ENCODE results near the gene VPS54. TPM values are rescaled to one million over a fixed set of nuclear protein-coding genes. Genes with fewer than 3 reads are reported as not detected.

VPS54 gene
- total and polyA plus RNA-seq, 4 donors, result 4.5 to 25.1 (median 13.3) TPM

GRCh38 chr2:64023485-64024258, 4.4 kb upstream of the VPS54 start:
- peaks cover 3 to 23% (median 16%) of the 10 kb centered on the region in 4 donors for H3K4me1 ChIP-seq (ENCODE audit: control insufficient read depth in 4 of 4, insufficient read depth in 4 of 4, low read length in 3 of 4)
- no peaks in the 10 kb centered on the region for H3K27me3 ChIP-seq (ENCODE audit: control insufficient read depth in 4 of 4, insufficient read depth in 4 of 4, low read length in 3 of 4)
- no peaks in the 10 kb centered on the region for H3K36me3 ChIP-seq (ENCODE audit: control insufficient read depth in 4 of 4, insufficient read depth in 3 of 4, low read depth in 1 of 4, low read length in 3 of 4)
- peak overlapping the region; percentile 63 to 64 for H3K27ac ChIP-seq (ENCODE audit: low read depth in 1 of 2, low read length in 2 of 2)
- no peak overlapping the region for H3K9ac ChIP-seq (ENCODE audit: low read depth in 1 of 2, low read length in 2 of 2)
- no peaks in the 10 kb centered on the region for H3K9me3 ChIP-seq (ENCODE audit: control insufficient read depth in 4 of 4, low read length in 3 of 4)
- no peak for DNase-seq (ENCODE audit: low spot score)
- no peak for TF ChIP-seq FOXA2 (IDR thresholded peaks at IDR 0.05)
- TF ChIP-seq SP1 (IDR thresholded peaks at IDR 0.05), result no peak
- no peak for TF ChIP-seq ZBTB33 (IDR thresholded peaks at IDR 0.05)
- no peak for TF ChIP-seq GABPA (IDR thresholded peaks at IDR 0.05 in 1 of 2, conservative IDR thresholded peaks at IDR 0.05 in 1 of 2)
- no peak for TF ChIP-seq FOXA1 (IDR thresholded peaks at IDR 0.05)
- TF ChIP-seq YY1 (IDR thresholded peaks at IDR 0.05), result no peak
- TF ChIP-seq EGR1 (IDR thresholded peaks at IDR 0.05; ENCODE audit: low read depth in 2 of 2), result no peak
- TF ChIP-seq ATF3 (IDR thresholded peaks at IDR 0.05), result no peak
- TF ChIP-seq NR2F2 (IDR thresholded peaks at IDR 0.05), result no peak
- no peak for TF ChIP-seq JUND (IDR thresholded peaks at IDR 0.05)
- TF ChIP-seq MAX (IDR thresholded peaks at IDR 0.05), result no peak
- no peak for TF ChIP-seq RAD21 (IDR thresholded peaks at IDR 0.05)
- TF ChIP-seq RXRA (IDR thresholded peaks at IDR 0.05), result no peak
- TF ChIP-seq HNF4A (conservative IDR thresholded peaks at IDR 0.05), result no peak
- TF ChIP-seq REST (IDR thresholded peaks at IDR 0.05), result no peak
- TF ChIP-seq HNF4G (IDR thresholded peaks at IDR 0.05), result no peak
- TF ChIP-seq TAF1 (conservative IDR thresholded peaks at IDR 0.05), result no peak
- TF ChIP-seq CTCF (IDR thresholded peaks at IDR 0.05; ENCODE audit: low read depth, low read length, missing input control), result no peak
- no peak overlapping the region for H3K4me3 ChIP-seq (ENCODE audit: low read depth in 1 of 3, low read length in 3 of 3)
- WGBS, result 74% methylated on average over 4 of the region's 4 CpGs

Measured in liver (tissue), 9 donors.